GM23248 (cell line): ENCODE results near the gene PAXX.

ENCODE experiments used
- EZH2 ChIP-seq: fragments of 200-600 bp; sonication (generic); IDR thresholded peaks from 2 replicates; pipeline ENCODE4 v1.6.1; 2018; ENCODE audit warnings: antibody characterized with exemption, mild to moderate bottlenecking; ENCODE audit not compliant: insufficient read depth, poor library complexity, severe bottlenecking
- EZH2phosphoT487 ChIP-seq: fragments of 200-600 bp; sonication (generic); IDR thresholded peaks from 2 replicates; pipeline ENCODE4 v1.6.1; 2018; ENCODE audit warnings: antibody characterized with exemption, moderate library complexity, mild to moderate bottlenecking, low read depth; ENCODE audit not compliant: insufficient read depth

DNA sequence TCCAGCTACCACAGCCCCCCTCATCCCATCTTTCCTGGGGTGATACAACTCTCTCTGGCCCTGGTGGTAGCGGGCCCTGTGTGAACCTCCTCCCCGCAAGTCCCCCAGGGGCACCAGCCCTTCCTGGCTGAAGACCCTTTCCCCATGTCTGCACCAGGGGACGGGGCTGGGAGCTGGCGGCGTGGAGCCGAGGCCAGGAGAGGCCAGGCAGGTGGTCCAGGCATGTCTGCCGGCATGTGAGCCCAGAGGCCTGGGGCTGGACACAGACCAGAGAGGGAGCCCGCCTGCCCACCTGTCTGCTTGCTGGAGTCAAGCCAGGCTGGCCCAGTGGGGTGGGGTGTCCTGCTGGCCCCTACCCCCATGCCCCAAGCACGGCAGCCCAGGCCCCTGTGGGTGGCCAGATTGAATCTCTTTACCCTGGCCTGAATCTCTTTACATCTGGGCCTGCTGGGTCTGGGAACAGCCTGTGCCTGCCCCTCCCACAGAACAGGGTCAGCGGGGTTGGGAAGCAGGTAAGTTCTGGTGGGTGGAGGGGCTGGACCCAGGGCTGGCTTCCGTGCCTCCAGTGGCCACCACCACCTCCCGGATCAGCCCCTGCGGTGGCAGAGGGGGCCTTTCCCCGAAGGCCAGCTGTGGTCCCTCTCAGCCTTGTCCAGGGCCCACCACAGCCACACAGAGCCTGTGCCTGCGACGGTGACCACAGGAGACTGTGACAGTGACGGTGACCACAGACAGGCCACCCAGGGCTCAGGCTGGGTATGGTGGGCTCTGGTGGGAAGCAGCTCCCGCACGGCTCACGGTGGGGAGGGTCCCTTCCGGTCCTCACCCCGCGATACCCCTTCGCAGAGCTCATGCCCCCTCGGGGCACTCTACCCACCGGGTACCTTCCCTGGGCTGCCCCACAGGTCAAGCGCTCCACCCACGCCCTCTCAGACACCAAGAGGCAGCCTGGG, 33.0 kb upstream of the PAXX start:
- TF ChIP-seq EZH2 (no peak), EZH2phosphoT487 (no peak)
